Raji (cell line): ENCODE measurements around the gene RPL9.
A peak's percentile ranks its signal among the peaks of the same experiment; 100 is the strongest.

Experiments
- POLR2A ChIP-seq: IDR thresholded peaks from 2 replicates; pipeline ENCODE4 v1.6.1; 2011; ENCODE audit warnings: low read depth, low read length, control low read depth; ENCODE audit not compliant: insufficient read depth

The RPL9 gene

DNA sequence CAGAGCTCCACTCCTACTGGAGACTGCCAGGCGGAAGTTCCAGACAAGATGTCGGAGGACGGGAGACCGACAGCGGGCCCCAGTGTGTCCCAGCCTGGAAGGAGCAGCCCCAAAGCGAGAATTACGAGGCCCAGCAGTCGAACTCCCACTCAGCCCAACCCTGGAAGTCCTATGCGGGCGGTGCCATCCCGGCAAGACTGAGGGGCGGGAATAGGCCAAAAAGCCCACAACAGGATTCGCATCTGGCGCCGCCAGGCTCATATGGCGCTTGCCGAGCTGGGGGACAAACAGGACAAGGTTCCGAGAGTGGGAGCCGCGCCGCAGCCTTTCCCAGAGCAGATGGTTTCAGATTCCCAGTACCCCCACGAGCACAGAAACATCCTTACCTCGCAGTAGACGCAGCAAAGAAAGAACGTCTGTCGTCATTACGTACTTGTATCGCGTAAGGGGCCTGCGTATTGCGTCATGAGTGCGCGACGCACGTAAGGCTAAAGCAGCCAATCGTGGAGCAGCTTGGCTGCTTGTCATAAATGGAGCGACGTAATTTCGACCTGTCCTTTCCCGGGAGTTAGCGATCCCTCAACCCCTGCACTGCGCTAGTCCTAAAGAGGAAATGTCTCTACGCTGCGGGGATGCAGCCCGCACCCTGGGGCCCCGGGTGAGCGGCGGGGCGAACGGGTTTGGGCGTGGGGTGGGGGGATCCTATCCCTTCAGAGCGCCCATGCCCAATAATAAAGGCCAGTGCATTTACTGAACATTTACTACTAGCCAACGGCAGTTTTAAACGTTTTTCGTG, at the start of gene RPL9, which contains the start of gene LIAS:
RPL9 (minus strand) TSS at position 418 of the 796 bp plus-strand sequence. CDS start 483 bp downstream, outside the sequence.
LIAS (plus strand) TSS at position 552 of the 796 bp plus-strand sequence; CDS start at position 614, 62 bp downstream.
- peak; percentile 99 for TF ChIP-seq POLR2A

DNA sequence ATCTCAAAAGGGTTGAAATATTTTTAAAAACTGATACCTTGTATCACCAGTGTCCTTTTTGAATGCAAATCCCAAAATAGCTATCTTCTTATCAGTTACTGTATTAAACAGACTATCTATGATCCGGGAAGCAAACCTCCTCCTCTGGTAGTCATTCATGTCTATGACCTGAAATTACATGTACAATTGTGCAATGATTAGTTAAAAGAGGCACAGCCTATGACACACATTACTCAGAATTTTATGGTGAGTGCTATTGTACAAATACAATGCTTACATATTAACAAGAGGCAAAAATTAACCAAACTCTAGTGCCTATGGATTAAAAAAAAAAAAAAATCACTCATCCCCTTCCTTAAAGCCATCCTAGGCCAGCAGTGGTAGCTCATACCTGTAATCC, 46.9 kb upstream of the RPL9 start:
- TF ChIP-seq POLR2A = no peak

DNA sequence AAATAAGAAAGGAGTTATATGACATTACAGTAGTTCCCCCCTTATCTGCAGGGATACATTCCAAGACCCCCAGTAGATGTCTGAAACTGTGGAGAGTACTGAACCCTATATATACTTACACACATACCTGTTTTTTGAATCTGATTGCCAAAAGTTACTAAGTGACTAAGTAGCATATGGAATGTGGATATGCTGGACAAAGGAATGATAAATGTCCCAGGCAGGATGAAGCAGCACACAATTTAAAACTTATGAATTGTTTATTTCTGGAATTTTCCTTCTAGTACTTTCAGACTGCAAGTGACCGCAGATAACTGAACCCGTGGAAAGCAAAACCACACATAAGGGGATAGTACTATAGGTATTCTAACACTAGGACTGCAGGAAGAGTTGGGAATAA, 45.8 kb upstream of the RPL9 start:
- no peak for TF ChIP-seq POLR2A

DNA sequence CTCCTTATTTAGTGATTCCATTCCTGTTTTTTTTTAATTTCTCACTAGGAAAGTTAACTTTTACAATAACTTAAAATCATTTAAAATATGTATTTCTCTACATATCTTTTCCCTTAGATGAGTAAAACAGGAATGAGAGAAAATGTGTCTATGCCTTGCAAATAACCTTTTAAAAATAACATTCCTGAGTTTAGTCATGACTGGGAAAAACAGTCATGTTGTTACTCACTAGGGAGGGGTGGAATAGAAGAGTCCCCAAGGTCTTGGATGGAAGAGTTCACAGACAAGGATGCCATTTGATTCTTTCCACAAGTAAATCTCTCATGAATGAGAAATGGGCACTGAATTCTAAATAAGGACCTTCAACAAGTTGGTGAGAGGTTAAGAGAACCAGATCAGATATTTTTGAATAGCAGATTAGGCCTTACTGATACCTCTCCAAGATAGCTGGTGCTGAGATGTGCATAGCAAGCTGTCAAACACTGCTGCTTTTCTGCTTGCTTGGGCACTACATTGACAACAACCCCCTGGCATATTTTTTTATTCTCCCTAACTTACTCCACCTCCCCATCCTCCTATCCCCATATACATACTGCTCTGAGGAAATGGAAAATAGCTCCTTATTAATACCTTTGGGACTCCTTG, 43.4 kb upstream of the RPL9 start:
- no peak for TF ChIP-seq POLR2A

DNA sequence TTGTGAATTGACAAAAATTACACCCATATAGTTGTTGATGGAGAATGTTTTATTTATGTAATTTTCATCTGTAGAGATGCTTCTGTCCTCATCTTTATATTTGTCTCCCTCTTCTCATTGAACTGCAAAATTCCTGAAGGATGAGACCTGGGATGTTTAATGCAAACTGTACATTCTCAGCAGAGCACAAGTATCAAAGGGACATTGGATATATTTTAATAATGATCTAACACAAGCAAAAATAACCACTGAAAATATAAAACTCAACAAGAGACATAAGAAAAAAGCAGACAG, 40.0 kb upstream of the RPL9 start:
- no peak for TF ChIP-seq POLR2A

DNA sequence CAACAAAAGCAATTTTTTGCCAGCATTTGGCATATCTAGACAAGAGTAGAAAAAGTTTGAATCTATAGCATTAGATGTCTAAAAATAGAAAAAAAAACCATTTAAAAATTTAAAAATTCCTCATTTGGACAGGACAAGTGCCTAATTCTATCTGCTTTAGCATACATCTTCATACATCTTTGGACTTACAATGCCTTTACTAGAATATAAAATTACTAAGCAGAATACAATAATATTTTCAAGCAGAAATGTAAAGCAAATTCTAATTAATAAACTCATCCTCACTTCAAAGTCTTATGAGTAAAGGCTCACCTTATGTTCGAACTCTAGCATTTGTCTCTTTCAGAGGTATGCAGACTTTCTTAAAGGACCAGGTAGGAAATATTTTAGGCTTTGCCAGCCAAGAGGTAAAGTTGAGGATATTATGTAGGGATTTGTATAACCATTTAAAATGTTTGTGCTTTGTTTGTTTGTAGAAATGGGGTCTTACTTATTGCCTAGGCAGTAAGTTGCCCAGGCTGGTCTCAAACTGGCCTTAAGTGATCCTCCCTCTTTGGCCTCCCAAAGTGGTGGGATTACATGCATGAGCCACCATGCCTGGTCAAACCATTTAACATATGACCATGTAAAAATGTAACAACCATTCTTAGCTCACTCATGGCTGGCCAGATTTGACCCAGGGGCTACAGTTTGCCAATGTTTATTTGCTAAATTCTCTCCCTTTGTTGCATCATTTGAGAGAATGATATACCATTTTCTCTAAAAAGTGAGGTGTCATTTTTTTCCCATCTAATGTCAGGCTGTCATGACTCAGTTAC, 39.4 kb upstream of the RPL9 start:
- TF ChIP-seq POLR2A = no peak

DNA sequence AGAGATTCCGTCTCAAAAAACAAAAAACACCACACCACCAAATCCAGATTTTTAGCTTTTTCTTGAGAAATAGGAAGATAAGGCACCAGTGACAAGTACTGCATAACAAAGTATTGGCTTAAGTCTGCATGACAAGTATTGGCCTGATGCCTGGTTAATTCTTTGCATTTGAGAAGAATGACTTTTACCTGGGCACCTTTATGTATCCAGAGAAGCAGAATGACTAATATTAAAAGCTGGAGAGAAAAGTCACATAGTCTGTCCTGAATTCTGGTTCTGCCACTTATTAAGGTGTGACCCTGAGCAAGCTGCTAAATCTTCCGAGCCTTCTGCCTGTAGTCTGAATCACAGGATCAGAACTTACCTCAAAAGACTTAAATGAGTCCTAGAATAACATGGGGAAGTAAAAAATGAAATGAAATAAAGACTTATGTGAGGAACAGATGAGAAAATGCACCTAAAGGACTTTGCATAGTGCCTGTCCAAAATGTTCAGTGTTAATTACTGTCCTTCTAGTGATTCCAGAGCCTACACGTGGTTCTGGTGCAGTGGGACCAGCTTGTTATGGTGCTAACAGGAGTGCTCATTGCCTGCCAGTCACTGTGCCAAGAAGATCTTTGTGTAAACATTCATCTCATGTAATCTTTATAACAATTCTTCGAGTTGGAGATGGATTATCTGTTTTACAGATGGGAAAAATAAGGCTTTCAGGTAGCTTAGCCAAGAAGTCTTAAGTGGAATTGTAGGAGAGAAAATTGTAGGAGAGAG, 36.9 kb upstream of the RPL9 start:
- TF ChIP-seq POLR2A = no peak

DNA sequence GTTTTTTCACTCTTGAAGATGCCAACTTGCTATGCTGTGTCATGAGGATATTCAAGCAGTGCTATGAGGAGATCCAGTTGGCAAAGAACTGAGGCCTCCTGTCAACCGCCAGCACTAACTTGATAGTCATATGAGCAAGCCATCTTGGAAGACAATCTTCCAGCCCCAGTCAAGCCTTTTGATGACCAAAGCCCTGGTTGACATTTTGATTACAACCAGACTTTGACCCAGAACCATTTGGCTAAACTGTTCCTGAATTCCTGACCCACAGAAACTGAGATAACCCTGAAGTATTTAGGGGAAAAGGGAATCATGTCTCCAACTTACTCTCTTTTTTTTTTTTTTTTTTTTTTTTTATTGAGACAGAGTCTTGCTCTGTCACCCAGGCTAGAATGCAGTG, 35.6 kb upstream of the RPL9 start:
- TF ChIP-seq POLR2A = no peak

DNA sequence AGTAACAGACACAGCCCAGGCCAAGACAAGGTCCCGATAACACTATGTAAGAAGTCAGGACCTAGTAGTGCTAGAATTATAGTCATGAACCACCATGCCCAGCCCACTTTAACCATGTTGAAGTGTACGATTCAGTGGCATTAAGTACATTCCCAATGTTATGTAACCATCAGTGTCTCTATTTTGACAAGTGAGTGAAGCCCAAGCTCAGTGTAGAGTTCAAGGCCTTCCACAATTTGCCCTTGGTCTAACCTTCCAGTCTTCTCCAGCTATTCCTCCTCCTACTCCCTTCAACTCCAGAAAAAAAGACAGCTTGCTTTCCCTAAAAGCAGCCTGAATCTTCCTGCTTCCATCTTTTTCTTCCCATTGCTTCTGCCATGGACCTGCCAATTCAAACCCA, 31.6 kb upstream of the RPL9 start:
- no peak for TF ChIP-seq POLR2A

DNA sequence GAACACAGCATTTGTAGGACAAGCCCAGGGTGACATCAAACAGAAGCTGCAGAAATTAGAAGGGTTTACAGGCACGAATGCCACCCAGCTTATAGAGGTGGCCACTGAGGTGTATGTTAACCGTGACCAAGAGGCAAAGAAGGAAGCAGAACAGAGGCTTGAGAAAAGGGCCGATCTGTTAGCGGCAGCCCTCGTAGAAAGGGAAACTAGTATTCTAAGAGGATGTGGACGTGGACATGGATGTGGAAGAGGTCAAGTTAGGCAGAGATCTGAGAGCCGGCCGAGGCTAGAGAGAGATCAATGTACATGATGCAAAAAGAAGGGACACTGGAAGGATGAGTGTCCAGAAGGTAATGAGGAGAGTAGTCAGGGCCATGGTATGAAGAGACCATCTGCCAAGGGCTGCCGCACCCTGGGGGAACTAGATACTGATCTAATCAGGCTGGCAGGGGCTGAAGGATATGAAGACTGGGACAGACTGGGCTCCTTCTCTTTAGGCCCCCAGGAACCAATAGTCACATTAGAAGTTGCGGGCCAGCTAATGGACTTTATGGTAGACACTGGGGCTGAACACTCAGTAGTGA, 27.6 kb upstream of the RPL9 start:
- TF ChIP-seq POLR2A = no peak

DNA sequence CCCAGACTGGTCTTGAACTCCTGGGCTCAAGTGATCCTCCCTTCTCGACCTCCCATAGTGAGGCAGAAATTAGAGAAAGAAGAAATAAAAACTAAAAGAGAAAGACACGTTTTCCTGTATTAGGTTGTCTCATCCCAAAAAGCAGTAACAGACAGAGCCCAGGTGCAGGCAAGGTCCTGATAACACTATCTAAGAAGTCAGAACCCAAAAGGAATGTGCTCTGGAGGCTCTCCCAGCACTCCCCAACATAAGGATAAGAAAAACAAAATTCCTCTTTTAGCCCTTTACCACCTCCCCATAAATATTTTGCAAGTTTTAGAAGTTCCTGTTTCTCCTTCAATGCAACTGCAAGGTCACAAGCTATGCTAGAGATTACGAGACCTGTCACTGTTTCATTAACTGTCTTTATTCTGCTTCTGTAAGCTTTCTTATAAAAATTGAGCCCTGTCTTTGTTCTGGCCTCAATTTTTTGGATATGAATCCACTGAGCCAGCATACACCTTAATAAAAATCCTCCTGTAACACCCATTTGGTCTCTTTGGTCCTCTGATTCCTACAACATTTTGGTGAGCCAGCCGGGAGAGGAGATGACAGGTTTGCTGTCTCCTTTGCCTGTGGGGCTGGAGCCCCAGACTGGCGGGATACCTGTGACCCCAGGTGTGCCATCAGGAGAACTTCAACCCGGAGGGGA, 26.0 kb upstream of the RPL9 start:
- no peak for TF ChIP-seq POLR2A

DNA sequence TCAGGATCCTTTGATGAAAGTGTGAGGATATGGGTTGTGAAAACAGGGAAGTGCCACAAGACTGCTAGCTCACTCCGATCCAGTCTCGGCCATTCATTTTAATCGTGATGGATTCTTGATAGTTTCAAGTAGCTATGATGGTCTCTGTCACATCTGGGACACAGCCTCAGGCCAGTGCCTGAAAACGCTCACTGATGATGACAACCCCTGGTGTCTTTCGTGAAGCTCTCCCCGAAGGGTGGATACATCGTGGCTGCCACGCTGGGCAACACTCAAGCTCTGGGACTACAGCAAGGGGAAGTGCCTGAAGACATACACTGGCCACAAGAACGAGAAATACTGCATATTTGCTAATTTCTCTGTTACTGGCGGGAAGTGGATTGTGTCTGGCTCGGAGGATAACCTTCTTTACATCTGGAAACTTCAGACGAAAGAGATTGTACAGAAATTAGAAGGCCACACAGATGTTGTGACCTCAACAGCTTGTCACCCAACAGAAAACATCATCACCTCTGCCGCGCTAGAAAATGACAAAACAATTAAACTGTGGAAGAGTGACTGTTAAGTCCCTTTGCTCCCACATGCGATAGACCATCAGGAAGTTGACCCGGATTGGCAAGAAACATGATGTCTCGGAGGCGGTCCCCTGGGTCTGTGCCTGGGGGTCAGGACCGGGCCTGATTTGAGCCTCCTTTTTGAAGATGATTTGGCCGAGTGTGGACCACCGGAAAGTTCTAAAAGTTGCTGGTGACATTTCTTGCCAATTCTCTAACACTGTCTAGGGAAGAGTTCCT, 22.4 kb upstream of the RPL9 start:
- TF ChIP-seq POLR2A = no peak

DNA sequence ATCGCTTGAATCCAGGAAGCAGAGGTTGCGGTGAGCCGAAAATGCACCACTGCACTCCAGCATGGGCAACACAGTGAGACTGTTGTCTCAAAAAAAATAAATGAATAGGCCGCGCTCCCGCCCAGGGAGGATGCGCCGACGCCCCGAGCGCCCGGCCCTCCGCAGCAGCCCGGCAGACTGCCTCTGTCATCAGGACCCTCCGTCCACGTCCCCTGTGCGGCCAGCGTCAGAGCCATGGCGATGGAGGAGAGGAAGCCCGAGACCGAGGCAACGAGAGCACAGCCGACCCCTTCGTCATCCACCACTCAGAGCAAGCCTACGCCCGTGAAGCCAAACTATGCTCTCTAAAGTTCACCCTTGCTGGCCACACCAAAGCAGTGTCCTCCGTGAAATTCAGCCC, 21.5 kb upstream of the RPL9 start:
- no peak for TF ChIP-seq POLR2A
